Activated T-helper 9 cell treated with anti-CD3 and anti-CD28 coated beads, Interleukin-2, amount 50 U/mL, for 16 hours (primary cell): ENCODE data around the gene CES2.
A peak's percentile ranks its signal among the peaks of the same experiment; 100 is the strongest.
"Not testable (repeated sequence)": the region's sequence is repeated elsewhere in the genome, so short reads cannot be mapped to it uniquely, and the experiment has no call there.

Source experiments
- DNase-seq: peaks from one replicate; pipeline ENCODE4 v3.0.0-alpha.2; 2020; ENCODE audit warnings: low read depth

Gene CES2, protein sequence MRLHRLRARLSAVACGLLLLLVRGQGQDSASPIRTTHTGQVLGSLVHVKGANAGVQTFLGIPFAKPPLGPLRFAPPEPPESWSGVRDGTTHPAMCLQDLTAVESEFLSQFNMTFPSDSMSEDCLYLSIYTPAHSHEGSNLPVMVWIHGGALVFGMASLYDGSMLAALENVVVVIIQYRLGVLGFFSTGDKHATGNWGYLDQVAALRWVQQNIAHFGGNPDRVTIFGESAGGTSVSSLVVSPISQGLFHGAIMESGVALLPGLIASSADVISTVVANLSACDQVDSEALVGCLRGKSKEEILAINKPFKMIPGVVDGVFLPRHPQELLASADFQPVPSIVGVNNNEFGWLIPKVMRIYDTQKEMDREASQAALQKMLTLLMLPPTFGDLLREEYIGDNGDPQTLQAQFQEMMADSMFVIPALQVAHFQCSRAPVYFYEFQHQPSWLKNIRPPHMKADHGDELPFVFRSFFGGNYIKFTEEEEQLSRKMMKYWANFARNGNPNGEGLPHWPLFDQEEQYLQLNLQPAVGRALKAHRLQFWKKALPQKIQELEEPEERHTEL

DNA sequence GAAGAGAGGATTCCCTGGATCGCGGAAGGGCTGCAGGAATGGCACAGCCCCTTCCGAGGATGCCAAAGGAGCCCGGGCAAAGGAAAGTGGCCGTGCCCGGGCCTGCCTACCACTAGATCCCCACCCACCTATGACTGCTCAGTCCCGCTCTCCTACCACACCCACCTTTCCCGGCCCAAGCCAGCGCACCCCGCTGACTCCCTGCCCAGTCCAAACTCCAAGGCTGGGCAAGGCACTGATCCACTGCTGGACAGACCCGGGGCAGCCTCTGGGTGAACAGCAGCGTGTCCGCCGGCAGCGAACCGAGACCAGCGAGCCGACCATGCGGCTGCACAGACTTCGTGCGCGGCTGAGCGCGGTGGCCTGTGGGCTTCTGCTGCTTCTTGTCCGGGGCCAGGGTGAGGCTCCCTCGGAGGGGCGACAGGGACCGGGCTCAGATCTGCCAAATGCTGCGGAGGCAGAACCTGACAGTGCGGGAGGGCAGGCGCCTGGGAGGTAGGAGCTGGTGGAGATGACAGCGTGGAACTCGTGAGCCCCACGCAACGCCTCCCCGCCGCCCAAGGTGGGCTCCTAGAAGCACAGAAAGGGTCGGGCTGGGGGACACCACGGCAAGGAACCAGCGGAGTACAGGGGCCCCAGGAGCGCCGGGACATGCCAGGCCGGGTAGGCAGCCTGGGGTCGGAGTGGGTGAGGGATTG lies at the start of gene CES2:
CES2 (plus strand) TSS at position 203 of the 698 bp plus-strand sequence; CDS start at position 323, 120 bp downstream.
- no peak for DNase-seq

DNA sequence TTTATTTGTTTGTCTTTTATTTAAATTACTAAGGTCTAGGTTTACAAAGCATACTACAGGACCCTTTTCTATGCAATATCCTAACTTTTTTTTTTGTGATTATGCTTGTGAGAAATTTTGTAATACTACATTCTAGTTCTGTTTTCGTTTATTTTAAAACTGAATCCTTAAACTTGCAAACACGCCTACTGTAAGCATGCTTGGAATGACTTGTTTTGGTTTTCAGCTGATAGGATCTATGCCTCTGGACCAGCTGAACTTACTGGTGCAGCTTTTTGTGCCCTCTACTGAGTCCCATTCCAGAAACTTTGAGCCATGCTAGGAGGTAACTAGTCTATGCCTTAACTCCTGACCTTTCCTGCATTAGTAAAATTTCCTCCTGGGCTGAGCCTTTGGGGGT lies 49.0 kb upstream of the CES2 start:
- DNase-seq: no peak

DNA sequence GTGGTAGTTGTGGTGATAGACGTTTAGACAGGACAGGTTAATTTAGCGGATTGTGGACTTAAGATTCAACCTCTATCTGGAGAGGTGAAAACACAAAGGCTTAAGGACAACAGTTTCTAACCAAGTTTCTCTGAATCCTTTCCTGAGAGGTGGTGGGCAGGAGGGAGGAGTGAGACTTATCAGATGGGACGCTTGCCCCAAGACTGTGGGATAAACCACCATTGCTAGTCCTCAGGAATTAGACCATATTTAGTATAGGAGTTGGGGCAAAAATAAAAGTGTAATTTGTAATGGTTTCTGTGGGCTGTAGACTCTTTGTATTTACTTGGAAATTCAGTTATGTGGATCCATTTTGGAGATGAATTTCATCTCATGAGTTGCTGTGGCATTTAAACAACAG lies 48.4 kb upstream of the CES2 start:
- no peak for DNase-seq

DNA sequence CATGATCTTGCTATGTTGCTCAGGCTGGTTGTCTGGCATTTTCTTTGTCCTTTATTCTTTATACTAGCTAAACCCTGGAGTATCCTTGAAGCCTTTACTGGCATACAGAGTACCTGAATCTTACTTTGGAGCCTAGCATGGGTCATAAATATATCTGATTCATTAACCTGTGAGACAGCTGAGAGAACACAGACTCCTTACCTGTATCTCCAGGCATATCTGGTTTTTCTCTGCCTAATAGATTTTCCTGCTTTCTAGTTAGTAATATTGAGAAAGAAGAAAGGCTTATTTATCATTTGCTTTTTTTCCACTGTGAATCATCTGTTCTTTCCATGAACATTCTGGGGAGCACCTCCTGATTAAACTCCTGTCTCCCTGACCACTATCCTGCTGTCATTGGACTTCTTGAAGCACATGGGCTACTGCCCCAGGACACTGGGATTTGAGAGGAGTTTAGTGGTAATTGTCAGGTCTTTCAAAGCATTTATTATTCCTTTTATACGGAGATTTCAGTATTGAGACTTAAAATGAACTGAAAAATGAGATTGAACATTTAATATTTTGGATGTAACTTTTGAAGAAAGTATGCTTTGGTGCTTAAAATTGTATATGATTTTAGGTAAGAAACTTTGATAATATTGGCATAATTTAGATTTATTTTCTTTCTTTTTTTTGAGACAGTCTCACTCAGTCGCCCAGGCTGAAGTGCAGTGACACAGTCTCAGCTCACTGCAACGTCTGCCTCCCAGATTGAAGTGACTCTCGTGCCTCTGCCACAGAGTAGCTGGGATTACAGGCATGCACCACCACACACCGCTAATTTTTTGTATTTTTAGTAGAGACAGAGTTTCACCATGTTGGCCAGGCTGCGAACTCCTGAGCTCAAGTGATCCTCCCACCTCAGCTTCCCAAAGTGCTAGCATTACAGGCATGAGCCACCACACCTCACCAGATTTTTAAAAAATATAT lies 46.4 kb upstream of the CES2 start:
- DNase-seq: no peak

DNA sequence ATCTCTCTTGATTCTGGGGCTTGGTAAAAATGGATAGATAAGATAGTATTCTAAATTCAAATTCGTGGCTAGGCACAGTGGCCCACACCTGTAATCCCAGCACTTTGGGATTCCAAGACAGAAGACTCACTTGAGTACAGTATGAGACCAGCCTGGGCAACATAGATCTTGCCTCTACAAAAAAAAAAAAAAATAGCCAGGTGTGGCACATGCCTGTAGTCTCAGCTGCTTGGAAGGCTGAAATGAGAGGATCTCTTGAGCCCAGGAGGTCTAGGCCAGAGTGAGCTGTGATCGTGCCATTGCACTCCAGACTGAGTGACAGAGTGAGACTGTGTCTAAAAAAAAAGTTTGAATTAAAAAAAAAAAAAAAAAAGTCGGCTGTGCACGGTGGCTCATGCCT lies 45.7 kb upstream of the CES2 start:
- DNase-seq: no peak

DNA sequence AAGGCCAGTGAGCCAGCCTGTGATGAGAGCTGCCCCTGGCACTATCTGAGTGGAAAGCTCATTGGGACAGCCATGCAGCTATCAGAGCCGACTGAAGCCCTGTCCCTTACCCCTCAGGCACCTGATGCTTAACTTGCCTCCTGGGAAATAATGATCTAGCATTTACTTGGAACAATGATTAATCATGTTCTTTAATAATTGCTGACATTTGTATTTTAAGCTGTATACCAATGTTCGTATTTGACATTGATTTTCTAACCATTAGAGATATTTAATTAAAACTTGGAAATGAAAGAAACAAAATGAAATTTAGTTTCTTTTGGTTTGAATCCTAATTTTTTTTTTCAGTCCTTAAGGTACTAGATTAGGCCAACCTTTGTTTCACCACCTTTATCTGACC lies 44.5 kb upstream of the CES2 start:
- no peak for DNase-seq

DNA sequence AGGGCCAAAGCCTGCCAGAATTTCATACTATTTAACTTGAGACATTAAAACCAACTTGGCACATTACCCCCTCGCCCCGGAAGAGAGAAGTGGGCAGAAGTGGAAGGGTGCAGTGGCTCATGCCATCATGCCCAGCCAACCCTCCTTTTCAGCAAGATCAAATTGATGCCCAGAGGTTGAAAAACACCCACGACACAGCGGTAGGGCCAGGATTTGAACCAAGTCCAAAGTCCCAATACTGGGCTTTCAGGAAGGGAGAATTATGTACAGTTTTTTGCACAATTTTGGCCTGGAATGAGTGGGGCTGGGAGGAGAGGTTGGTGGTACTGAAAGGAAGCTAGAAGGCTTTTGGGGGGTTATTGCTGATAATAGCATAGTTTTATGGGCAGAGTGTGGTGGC lies 44.0 kb upstream of the CES2 start:
- DNase-seq: no peak

DNA sequence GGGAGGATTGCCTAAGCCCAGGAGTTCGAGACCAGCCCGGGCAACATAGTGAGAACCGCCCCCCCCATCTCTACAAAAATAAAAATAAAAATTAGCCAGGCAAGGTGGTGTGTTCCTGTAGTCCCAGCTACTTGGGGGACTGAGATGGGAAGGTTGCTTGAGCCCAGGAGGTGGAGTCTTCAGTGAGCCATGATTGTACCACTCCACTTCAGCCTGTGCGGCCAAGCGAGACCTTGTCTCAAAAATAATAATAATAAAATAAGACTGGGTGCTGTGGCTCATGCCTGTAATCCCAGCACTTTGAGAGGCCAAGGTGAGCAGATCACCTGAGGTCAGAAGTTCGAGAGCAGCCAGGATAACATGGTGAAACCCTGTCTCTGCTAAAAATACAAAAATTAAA lies 43.5 kb upstream of the CES2 start:
- no peak for DNase-seq

DNA sequence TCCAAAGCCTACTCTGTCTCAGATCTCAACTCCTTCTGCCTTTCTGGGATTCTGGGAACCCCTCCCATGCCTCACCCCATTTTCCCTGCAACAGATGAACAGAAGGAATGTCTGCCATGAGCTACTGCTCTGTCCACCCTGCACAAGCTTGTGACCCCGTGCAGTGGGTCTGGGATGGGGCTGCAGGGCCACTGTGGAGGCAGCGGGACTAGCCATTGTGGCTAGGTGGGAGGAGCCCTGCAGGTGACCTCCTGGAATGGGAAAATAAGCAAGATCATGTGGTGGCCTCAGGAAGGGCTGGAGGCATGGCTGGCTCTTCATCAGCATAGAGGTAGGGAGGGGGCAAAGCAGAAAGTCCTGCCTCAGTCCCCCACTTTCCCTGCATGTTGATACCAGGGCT lies 41.3 kb upstream of the CES2 start:
- no peak for DNase-seq

DNA sequence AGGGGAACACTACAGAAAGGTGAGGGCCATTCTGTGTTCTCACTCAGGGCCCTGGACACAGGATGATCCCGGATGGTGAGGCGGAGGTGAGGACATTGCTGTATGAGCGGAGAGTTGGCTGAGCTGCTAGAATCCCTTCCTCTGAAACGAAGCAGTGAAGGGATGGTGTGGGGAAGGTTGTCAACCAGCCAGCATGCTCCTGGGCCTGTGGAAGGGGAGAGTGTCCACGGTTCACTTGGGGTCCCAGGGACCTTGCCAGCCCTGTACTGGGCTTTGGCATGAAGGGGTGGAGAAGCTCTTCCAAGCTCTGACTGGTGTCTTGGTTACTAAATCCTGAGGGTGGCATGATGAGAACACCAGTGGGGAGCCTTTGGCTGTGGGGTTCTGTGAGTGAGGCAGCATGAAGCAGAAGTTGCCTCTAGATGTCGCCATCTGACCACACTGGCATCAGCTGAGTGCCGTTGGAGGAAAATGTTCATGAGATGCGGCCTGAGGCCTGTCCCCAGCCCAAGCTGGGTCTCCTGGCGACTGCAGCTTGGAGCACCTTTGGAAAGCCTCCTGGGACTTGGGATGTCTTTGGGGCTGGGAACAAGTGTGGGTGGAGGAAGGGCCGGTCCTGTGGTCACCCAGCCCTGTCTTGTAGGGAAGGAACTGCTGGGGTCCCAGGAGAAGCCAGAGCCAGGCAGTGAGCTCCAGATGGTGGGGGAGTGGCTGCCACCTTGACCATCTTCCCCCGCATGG lies 40.2 kb upstream of the CES2 start:
- peak; percentile 31 for DNase-seq

DNA sequence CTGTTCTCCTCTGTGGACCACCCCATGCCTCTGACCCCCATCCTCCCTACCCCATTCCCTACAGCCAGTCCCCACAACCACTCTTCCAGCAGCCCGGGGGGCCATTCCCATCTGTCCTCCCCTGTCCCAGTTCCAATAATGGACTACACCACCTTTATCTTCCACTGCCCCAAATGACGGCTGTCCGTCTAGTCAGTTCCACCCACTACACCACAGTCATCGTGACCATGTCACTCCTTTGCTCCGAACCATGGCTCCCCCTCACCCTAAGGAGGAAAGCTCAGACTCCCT lies 39.7 kb upstream of the CES2 start:
- no peak for DNase-seq

DNA sequence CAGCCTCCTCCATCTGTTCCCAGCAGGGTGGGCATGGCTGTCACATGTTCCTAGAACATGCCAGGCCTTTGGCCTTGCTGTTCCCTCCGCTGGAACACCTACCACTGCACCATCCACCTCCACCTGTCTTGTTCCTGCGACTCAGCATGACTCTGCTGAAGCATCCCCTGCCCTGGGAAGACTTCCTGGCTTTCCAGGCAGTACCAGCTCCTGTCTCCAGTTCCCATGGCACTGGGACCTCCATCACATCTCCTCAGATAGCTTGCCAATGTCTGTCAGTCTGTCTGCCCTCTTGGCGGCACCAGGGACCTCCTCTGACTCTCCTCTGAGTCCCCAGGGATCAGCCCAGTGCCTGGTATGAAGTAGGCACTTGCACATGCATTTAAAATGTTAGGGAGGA lies 39.3 kb upstream of the CES2 start:
- DNase-seq: no peak

DNA sequence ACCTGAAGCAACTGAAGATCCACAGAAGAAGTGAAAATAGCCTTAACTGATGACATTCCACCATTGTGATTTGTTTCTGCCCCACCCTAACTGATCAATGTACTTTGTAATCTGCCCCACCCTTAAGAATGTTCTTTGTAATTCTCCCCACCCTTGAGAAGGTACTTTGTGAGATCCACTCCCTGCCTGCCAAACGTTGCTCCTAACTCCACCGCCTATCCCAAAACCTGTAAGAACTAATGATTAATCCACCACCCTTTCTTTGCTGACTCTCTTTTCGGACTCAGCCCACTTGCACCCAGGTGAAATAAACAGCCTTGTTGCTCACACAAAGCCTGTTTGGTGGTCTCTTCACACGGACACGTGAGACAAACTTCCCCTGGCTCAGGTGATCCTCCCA lies 38.6 kb upstream of the CES2 start:
- DNase-seq: not testable (repeated sequence)

DNA sequence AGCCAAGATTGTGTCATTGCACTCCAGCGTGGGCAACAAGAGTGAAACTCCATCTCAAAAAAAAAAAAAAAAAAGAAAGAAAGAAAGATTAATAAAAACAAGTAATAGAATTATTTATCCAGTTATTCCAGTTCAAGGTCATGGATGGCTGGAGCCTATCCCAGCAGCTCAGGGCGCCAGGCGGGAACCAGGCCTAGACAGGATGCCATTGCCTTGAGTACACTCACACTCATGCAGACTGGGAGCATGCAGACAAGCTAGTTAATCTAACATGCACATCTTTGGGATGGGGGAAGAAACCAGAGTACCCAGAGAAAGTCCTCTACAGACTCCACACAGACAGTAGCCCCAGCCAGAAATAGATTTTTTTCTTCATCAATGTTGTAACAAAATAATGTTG lies 37.1 kb upstream of the CES2 start:
- no peak for DNase-seq

DNA sequence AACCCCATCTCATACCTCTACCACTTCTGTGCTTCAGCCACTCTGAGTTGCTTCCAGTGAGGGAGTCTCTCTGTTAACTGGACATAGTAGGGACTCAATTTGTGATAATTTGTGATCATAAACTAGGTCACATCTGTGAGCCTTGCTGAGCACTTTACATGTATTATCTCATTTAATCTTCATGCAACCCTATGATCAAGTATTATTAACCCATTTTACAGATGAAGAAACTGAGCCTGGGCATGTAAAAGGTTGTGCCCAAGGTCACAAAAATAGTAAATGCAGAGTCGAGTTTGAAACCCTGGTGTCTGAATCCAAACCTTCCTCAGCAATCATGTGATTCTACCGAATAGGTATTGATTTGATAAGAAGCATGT lies 36.4 kb upstream of the CES2 start:
- no peak for DNase-seq

DNA sequence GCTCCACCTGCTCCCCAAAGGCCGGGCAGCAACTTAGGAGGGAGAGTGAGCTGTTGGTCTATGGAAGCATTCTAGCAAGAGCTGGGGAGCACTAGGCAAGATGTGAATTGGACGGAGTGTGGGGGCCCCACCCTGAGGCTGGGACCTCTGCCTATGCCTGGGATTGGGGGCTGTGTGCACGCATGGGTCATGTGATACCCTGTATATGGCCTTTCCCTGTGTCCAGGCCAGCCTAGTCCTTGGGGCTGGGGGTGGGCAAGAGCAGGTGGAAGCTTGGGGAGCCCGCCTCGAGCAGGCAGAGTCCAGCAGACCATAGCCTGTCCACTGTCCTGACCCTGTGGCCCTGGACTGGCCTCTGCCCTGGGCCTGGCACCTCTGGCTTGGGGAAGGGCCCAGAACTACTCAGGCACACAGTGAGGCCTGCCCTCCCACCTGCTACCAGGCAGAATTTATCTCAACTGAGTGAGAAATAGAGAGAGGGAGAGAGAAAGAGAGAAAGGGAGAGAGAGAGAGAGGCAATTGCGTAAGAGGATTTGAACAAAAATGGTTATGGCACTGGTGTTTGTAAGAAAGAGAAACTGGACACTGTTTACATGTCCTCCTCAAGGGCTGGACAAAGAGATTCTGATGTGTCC lies 35.9 kb upstream of the CES2 start:
- DNase-seq: no peak

DNA sequence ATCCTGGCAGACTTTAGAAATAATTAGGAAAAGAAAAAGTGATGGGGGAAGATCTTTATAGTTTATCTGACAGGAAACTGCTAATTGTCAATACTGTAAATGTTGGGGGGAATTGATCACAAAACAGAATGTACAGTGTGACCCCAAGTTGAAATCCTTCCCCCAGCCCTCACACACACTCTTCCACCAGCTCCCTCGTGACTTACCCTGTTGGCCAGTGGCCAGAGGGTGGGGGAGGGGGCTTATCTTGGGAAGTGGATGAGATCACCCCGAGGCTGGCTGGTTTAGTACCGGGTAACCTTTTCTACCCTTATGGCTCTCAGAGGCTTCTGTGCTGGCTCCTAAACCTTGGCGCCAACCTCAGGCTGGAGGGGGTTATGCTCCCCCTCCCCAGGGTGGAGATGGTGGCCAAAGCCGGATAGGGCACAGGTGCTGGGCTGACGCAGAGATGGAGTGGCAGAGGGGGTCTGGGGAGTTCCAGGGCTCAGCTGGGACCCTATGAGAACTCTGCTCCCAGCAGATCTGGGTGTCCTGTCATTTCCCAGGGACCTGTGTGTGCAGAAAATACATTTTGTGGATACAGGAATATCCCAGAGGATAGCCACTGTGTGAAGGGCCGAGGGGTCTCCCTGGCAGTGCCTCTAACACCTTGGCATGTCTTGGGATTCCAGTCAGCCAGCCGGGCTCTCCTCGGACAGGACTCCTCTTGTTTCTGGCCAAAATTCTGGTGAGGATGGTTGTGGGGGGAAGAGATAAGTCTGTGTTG lies 35.2 kb upstream of the CES2 start:
- no peak for DNase-seq

DNA sequence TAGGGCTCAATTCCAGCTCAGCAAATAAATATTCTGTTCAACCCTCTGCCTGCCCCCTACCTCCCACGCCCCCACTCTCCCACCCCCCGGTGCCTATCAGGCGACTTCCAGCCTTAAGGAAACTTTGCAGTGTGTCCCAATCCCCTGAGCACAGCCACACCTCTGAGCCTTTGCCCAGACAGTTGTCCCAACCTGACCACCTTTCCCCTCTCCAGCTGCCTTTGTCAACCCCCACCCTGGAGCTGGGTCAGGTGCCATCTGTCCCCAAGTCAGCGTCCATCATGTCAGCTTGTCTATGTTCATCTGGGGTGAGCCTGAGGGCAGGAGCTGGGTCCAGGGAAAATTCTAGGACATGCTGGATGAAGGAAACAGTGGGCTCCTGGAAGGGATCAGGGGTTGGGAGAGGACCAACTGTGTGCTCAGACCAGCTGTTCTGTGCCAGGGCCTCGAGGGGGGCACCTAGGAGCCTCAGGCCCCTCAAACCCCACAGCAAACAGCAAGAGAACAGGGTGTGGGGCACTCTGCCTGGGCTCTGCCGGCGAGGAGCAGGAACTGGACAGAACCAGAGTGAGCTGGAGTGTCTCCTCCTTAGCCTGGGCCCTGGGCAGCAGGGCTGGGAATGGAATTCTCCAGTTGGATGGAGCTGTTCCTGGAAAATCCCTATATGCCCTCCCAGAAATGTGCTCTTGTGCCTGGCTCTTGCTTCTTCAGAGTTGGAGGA lies 34.4 kb upstream of the CES2 start:
- no peak for DNase-seq

DNA sequence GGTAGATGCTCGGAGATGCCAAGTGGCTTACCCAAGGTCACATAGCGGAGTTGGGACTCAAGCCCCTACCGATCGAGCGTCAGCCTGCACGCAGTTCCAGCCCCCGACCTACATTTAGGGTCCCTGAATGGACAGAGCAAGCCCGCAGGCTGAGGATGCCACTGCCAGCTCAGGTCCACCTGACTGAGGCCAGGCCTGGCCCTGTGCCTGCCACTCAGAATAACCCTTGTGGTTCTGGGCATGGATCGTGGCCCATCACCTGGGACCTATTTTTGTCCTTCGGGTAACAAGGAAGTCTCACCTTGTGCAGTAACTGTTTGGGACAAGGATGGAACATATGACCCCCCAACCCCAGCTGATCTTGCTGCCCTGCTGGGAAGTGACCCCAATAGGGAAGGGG lies 33.7 kb upstream of the CES2 start:
- no peak for DNase-seq
